ENCODE data around the gene CDKN2C. TPM values are rescaled to one million over a fixed set of nuclear protein-coding genes. Genes with fewer than 3 reads are reported as not detected.

CDKN2C gene
- total and polyA plus RNA-seq, 2 experiments from 2014 or later: not detected

DNA sequence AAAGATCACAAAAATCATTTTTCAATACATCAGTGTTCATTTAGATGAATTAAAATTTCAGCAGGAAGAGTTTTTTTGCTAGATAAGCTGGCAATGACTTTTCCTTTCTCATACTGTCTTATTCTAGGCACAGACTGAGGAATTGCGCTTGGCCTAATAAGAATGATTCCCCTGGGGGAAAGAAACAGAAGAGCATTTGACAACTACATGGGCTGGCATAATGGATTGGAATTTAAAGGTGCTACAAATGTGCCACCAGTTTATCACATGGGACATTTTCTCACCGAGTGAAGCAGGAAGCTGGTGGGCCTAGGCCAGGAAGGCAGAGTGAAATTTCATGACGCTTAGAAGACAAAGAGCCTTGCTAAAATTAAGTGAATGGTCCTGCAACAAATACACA, 39.3 kb downstream of the CDKN2C start (continued):
- TF ChIP-seq, protein P1, sequence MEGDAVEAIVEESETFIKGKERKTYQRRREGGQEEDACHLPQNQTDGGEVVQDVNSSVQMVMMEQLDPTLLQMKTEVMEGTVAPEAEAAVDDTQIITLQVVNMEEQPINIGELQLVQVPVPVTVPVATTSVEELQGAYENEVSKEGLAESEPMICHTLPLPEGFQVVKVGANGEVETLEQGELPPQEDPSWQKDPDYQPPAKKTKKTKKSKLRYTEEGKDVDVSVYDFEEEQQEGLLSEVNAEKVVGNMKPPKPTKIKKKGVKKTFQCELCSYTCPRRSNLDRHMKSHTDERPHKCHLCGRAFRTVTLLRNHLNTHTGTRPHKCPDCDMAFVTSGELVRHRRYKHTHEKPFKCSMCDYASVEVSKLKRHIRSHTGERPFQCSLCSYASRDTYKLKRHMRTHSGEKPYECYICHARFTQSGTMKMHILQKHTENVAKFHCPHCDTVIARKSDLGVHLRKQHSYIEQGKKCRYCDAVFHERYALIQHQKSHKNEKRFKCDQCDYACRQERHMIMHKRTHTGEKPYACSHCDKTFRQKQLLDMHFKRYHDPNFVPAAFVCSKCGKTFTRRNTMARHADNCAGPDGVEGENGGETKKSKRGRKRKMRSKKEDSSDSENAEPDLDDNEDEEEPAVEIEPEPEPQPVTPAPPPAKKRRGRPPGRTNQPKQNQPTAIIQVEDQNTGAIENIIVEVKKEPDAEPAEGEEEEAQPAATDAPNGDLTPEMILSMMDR (conservative IDR thresholded peaks at IDR 0.05; ENCODE audit: low read depth in 2 of 2): no peak

DNA sequence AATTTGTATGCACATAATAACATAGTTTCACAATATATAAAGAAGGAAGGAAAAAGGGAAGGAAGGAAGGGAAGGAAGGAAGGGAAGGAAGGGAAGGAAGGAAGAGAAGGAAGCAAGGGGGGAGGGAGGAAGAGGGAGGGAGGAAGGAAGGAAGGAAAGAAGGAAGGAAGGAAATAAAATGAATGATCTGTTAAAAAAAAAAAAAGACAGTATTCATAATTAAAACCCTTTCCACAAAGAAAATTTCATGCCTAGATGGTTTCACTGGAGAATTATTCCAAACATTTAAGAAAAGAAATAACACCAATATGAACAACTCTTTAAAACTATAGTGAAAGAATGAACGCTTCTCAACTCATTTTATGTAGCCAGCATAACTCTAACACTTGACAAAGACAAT, 44.8 kb downstream of the CDKN2C start:
- H3K27me3 Mint-ChIP-seq (ENCODE audit: insufficient read depth, low read depth, poor library complexity): peaks cover 3% of the 10 kb centered on the region
- no peak overlapping the region for H3K27ac Mint-ChIP-seq

More for the DNA sequence above, 44.8 kb downstream of the CDKN2C start:
- no peak overlapping the region for H3K4me2 ChIP-seq
- H3K36me3 Mint-ChIP-seq (ENCODE audit: low read depth): no peaks in the 10 kb centered on the region
- no peak overlapping the region for H3K27ac ChIP-seq (ENCODE audit: low read depth)
- ATAC-seq (no peak), DNase-seq (ENCODE audit: low spot score) (no peak)
- no peaks in the 10 kb centered on the region for H4K20me1 ChIP-seq (replicated peaks; ENCODE audit: insufficient read depth)
- H3K36me3 ChIP-seq (ENCODE audit: insufficient read depth): no peaks in the 10 kb centered on the region
- no peaks in the 10 kb centered on the region for H3K27me3 ChIP-seq (ENCODE audit: insufficient read depth)
- no peak overlapping the region for H3K4me3 Mint-ChIP-seq
- H3K4me1 Mint-ChIP-seq: no peaks in the 10 kb centered on the region
- no peaks in the 10 kb centered on the region for H3F3A ChIP-seq (replicated peaks; ENCODE audit: low read depth)
- H3K4me1 ChIP-seq (ENCODE audit: insufficient read depth): no peaks in the 10 kb centered on the region
- H3K9me3 Mint-ChIP-seq: no peaks in the 10 kb centered on the region; the same call in 2 of the 3 replicates
- no peak for TF ChIP-seq EZH2phosphoT487 (IDR thresholded peaks at IDR 0.05; ENCODE audit: unreplicated experiment)
- no peak for TF ChIP-seq ZNF462 (CRISPR knock-in tag; IDR thresholded peaks at IDR 0.05)
- no peak for TF ChIP-seq JUNB (IDR thresholded peaks at IDR 0.05; ENCODE audit: unreplicated experiment)
- TF ChIP-seq POLR2AphosphoS5 (IDR thresholded peaks at IDR 0.05; ENCODE audit: low read depth): no peak
- TF ChIP-seq, protein P2, sequence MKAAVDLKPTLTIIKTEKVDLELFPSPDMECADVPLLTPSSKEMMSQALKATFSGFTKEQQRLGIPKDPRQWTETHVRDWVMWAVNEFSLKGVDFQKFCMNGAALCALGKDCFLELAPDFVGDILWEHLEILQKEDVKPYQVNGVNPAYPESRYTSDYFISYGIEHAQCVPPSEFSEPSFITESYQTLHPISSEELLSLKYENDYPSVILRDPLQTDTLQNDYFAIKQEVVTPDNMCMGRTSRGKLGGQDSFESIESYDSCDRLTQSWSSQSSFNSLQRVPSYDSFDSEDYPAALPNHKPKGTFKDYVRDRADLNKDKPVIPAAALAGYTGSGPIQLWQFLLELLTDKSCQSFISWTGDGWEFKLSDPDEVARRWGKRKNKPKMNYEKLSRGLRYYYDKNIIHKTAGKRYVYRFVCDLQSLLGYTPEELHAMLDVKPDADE (IDR thresholded peaks at IDR 0.05): no peak
- no peak for TF ChIP-seq CREB1 (CRISPR knock-in tag; IDR thresholded peaks at IDR 0.05; ENCODE audit: low read depth)
- TF ChIP-seq ZNF114 (CRISPR knock-in tag; IDR thresholded peaks at IDR 0.05): no peak
- no peak for TF ChIP-seq STAT1 (IDR thresholded peaks at IDR 0.05; ENCODE audit: unreplicated experiment)
- no peak for TF ChIP-seq ZNF331 (CRISPR knock-in tag; IDR thresholded peaks at IDR 0.05; ENCODE audit: low read depth)
- TF ChIP-seq NANOG (IDR thresholded peaks at IDR 0.05; ENCODE audit: borderline replicate concordance): no peak
- TF ChIP-seq, protein P1 (conservative IDR thresholded peaks at IDR 0.05; ENCODE audit: low read depth in 2 of 2): no peak
- no peaks in the 10 kb centered on the region for H3K9me2 ChIP-seq (ENCODE audit: insufficient read depth)
- H3K4me3 ChIP-seq: no peak overlapping the region
- no peaks in the 10 kb centered on the region for H3K79me2 ChIP-seq (replicated peaks; ENCODE audit: insufficient read depth)
- no peak overlapping the region for H2AFZ ChIP-seq
